SHP77 treated with DMSO at 0.1 percent for 48 hours (cell line): ENCODE data around the gene PRPF4.
"Not testable (repeated sequence)": the region's sequence is repeated elsewhere in the genome, so short reads cannot be mapped to it uniquely, and the experiment has no call there.

ENCODE experiments used
- DNase-seq: peaks from one replicate; lab custom pipeline; 2025; lab: John Stamatoyannopoulos, UW

Gene PRPF4

DNA sequence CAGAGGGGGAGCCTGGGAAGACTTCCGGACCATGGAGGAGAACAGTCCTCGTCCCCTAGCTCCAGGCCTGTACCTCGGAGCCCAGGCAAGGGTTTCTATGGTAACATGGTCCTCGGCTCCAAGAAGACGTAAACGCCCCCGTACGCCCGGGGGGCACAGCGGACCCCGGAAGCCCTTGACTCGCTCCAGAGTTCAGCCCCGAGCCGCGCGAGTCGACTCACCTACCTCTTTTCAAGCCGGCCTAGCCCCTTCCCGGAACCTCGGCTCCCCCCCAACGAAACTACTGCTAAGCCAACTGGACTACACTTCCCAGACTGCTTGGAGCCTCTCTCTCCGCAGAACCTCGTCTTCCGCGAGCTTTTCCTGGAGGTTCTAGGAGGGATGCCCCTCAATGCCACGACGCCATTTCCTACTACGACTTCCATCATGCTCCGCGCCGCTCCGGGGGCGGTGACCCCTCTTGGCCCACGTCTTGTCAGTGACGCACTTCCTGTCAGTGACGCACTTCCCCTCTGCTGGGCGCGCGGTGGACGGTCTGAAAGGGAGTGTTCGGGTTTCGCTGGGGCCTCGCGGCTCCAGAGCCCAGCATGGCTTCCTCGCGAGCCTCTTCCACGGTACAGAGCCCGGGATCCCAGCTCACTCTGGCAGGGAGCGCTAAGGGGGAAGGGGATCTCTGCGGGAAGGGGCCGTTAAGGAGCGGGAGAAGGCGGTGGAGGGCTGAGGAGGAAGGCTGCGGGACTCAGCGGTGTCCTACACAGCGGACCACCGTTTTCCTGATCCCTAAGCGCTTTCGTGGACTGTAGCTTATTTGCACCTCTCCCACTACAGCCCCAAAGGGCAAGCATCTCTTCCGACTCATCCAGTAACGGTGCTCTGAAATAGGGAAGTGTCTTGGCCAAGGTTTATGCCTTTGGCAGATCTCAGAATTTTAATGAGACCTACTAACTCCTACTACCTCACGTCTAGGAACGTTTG lies at the start of gene PRPF4, which contains the start of gene CDC26:
Gene PRPF4 (plus strand): TSS at position 502 of the 975 bp plus-strand sequence. CDS start 86 bp downstream, at position 588.
Gene CDC26 (minus strand): TSS at position 416 of the 975 bp plus-strand sequence. CDS start 3,065 bp downstream, outside the sequence.
- DNase-seq, result peak; percentile 98

DNA sequence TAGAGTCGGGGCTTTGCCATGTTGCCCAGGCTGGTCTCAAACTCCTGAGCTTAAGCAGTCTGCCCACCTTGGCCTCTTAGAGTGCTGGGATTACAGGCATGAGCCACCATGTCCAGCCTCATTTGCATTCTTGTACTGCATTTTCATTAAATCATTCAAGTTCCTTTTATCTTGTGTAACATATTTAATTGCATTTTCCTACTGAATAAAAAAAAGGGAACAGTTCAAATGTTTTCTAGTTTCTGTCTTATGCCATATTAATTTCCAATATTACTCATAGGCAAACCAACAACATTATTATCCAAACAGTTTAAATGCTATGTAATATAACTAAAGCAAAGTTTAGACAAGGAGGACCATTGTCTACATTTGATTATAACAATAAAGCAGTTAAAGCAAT lies 48.0 kb upstream of the PRPF4 start:
- no peak for DNase-seq

DNA sequence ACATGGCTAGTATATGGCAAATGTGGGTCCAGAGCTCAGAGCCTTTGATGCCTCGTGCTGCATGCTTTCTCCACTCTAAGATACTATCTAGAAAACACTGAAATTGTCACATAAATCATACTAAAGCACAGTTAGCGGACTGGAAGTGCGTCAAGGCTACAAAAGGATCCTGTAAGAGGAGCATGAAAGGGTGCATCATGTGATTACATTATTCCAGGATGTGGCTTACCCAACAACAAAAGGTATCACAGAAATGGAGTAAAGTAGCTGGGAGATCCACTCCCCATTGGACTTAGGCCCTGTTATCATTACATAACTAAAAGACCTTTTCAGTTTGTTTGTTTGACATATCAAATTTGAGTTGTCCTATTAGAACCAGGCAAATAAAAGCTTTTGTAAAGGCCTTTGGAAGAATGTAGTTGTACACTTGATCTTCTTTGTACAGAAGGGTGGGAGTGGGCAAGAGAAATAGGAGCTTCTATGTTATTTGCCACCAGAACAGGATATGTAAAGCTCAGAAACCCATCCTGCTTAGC lies 47.3 kb upstream of the PRPF4 start:
- no peak for DNase-seq

DNA sequence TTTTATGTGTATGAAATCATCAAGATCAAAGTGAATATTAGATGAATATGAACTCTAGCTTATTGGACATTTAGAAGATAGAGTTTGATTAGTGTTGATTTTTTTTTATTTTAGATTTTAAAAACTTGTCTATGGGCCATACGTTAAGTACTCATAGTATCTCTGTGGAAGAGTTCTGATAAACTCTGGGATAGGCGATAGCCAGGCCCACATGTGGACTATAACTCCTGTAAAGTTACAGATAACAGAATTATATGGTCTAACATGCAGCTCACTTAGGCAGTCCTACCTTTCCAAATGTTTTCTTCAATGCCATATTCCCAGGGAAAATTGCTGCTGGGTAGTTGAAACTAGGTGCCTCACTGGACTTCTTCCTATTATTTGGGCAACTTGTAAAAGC lies 43.8 kb upstream of the PRPF4 start:
- no peak for DNase-seq

DNA sequence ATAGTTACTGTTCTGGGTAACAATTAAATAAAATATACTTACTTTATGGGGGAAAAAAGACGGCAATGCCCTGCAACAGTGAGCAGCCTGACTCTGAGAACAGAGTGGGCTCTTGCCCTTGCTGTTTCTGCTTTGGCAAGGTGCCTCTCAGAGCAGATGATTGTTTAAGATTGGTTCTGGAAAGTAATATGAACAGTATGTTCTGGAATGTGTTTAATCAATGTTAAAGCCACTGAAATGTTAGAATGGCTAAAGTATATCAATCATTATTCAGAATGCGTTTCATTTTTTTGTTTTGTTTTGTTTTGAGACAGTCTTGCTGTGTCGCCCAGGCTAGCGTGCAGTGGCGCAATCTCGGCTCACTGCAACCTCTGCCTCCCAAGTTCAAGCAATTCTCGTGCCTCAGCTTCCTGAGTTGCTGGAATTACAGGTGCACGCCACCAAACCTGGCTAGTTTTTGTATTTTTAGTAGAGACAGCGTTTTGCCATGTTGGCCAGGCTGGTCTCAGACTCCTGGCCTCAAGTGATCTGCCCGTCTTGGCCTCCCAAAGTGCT lies 39.7 kb upstream of the PRPF4 start:
- not testable (repeated sequence) for DNase-seq

DNA sequence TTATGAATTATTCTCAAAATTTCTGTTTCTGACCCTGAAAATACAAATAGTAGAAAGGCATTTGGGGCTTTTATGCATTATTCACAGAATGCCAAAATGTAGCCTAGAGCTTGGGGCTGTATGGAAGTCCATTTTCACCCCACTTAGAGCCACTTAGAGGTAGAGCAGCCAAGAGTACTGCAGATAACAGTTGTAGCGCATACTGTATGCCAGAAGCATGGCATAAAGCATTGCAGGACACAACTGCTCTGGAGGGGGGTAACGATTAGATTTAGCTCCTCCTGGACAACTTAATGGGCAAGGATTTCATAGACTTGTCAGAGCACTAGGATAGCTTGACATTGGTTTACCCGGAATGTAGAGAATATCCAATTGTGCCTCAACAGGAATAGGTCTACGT lies 38.4 kb upstream of the PRPF4 start:
- DNase-seq, result no peak

DNA sequence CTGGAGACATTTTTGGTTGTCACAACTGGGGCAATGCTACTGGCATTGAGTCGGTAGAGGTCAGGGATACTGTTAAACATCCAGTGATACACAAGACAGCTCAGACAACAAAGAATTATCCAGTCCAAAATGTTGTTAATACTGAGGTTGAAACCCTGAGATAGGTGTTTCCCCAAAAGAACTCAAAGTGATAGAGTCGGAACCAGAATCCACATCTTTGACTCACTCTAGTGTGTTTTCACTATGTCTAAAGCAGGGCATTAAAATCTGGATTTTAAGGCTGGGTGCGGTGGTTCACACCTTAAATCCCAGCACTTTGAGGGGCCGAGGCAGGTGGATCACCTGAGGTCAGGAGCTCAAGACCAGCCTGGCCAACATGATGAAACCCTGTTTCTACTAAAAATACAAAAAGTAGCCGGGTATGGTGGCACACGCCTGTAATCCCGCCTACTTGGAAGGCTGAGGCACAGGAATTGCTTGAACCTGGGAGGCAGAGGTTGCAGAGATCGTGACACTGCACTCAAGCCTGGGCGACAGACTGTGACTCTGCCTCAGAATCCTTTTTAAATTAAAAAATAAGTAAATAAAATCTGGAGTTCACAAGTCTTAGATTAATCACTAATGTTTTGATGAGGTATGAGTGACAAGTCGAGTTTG lies 37.1 kb upstream of the PRPF4 start:
- no peak for DNase-seq

DNA sequence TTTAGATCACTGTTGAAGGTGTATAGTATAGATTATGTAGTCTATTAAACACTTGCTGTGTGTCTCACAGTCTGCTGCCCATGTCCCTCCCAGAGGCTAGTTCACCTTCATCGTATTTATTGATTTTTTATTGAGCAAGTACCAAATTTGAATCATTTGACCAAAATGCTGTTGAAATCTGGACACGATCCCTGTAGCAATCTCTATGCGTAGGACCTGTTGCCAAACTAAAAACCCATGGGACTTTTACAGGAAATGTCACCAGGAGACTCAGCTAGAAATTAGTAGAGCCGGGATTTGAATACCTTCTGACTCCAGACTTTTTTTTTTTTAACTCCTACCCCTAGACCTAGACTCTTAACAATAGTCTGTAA lies 36.6 kb upstream of the PRPF4 start:
- DNase-seq, result no peak

DNA sequence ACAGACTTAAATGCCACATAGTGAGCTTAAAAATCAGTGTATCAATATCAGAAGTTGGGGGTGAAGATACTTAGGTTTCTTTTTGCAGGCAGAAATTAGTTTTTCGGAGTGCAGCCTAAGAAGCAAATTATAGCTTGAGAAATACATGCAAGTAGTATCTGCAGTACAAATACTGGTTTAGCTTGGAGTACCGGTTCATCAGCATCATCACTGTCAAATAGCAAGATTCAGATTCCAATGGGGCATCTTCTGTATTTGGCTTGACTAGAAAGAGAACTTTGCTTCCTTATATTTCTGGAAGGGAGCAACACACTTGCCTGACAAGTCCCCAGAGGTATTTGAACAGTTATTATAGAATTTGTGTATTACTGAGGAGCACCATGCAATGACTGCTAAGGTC lies 34.3 kb upstream of the PRPF4 start:
- no peak for DNase-seq

DNA sequence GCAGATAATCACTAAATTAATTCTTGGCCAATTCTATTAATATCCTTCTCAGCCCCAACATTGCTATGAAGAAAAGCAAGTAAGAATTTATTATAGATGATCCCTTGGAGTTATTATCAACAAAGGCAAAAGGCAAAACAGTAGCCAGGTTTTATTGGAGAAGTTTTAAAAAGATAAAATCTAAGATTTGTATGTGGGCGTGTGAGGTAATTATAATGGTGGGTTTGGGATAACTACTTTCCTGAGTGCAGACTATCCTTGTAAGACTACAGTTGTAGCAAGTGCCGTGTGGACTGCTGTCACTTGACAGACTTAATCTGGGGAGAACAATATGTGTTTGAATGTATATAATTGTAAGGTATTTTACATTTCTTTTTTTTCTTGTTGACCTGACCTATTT lies 30.9 kb upstream of the PRPF4 start:
- no peak for DNase-seq

DNA sequence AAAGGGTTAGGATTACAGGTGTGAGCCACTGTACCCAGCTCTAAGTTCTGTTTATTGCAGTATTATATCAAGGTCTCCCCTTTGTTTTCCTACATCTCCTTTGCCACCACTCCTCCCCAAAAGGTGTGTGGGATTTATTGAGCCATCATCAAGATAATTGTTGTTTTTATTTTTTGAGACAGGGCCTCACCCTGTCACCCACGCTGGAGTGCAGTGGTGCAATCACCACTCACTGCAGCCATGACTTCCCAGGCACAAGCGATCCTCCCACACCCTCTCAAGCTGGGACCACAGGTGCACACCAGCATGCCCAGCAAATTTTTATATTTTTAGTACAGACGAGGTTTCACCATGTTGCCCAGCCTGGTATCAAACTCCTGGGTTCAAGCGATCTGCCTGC lies 29.6 kb upstream of the PRPF4 start:
- DNase-seq, result no peak

DNA sequence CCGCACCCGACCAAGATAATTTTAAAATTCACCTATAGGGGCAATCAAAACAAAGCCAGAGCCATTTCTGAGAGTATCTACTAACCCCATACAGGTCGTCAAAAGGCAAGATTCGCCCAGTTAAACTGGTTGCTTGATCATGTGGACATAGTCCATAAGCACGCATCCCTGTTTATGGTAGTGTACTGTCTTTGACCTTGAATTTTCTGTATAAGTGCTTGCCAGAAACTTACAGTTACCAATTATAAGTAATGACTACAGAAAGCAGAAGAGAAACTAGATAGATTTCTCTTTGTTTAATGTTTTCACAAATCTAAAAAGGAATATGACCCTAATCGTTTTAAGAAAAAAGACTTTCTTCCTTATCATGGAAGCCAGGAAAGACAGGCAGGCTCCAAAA lies 28.5 kb upstream of the PRPF4 start:
- DNase-seq, result no peak

DNA sequence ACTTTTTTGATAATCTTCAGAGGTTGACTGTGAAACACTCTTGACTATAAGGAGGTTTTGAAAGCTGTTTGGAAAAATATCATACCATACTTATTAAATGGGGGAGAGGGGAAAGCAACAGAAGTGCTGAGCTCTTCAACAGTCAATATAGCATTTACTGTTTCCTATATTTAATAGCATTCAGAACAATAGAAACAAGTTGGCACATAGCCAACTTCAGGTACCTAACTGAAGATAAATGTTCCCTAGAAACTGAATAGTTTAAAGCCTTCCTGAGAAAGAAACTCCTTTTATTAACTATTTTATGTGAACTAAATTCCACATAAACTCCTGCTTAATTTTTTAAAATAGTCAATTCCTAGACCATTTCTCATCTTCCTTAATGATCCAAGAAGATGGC lies 27.8 kb upstream of the PRPF4 start:
- no peak for DNase-seq

DNA sequence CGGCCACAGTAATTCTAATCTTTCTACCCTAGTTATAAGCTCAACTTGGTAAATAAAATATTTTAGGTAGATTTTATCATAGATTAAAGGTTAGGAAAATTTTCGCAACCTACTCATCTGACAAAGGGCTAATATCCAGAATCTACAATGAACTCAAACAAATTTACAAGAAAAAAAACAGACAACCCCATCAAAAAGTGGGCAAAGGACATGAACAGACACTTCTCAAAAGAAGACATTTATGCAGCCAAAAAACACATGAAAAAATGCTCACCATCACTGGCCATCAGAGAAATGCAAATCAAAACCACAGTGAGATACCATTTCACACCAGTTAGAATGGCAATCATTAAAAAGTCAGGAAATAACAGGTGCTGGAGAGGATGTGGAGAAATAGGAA lies 25.8 kb upstream of the PRPF4 start:
- DNase-seq, result not testable (repeated sequence)

DNA sequence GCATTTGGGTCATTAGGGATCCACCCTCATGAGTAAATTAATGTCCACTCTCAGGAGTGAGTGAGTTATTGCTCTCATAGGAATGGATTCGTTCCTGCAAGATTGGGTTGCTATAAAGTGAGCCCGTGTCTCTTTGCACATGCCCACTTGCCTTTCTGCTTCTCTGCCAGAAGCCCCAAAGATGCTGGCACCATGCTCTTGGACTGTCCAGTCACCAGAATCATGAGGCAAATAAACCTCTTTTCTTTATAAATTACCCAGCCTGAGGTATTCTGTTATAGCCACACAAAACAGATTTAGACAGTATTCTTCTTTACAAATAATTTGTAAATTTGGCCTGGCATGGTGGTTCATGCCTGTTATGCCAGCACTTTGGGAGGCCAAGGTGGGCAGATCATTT lies 24.7 kb upstream of the PRPF4 start:
- DNase-seq, result no peak

DNA sequence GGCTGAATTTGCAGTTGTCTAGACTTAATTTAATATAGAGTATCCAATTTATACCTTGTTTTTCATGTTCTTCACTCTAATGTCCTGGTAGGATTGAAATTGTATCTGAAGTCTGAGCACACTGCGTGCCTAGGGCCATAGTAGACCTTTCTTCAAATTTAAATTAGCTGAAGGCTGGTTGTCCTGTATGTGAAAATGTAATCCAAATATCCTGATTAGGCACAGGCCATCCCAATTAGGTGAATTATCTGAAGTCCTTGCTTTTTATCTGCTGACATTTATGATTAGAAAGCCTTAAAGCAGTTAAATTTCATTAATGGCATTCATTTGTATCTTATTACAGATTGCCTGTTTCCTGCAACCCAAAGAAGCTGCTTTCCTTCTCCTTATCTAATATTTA lies 20.5 kb upstream of the PRPF4 start:
- DNase-seq, result no peak

DNA sequence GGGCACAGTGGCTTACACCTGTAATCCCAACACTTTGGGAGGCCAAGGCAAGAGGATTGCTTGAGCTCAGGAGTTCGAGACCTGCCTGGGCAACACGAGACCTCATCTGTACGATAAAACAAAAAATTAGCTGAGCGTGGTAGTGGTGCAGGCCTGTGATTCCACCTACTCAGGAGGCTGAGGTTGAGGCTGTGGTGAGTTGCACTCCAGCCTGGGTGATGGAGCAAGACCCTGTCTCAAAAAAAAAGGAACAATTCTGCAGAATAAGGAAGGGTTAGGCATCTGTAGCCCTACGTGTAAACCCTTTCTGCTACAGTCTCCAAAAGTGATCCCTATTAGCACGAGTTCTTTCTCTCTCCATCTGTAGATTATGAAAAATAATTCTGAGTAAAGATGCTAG lies 20.0 kb upstream of the PRPF4 start:
- DNase-seq, result no peak

DNA sequence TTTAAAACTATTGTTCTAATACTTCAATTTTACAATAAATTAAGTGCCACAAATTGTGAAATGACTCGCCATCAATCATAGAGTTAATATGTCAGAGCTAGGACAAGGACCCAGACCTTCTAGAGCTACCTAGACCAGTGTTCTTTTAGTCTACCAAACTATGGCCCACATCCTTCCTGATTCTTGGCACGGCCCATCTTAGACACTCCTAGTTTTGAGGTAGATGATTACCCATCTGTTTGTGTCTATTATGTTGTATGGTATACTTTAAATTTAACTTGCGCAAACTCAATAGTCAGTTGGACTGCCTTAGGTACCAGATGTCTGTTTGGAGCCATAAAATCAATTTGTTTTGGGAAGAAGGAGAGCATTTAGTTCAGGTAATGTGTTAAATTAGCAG lies 17.6 kb upstream of the PRPF4 start:
- no peak for DNase-seq

DNA sequence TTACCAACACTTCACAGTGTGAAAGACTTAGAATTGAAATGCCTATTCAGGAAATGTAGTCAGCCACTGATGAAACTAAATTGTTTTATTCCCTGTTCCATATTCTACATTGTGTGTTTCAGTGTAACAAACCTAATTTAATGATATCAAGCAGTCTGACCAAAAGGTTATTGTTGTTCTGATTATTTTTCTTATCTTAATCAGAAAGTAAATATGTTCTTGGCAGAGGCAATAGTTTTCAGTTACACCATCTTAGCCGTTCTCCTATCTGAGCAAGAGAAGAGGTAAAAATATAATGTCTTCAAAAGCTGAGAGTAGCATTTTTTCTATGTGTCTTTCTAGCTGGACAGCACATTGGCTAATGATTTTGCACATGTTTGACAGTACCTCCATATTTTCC lies 17.2 kb upstream of the PRPF4 start:
- no peak for DNase-seq

DNA sequence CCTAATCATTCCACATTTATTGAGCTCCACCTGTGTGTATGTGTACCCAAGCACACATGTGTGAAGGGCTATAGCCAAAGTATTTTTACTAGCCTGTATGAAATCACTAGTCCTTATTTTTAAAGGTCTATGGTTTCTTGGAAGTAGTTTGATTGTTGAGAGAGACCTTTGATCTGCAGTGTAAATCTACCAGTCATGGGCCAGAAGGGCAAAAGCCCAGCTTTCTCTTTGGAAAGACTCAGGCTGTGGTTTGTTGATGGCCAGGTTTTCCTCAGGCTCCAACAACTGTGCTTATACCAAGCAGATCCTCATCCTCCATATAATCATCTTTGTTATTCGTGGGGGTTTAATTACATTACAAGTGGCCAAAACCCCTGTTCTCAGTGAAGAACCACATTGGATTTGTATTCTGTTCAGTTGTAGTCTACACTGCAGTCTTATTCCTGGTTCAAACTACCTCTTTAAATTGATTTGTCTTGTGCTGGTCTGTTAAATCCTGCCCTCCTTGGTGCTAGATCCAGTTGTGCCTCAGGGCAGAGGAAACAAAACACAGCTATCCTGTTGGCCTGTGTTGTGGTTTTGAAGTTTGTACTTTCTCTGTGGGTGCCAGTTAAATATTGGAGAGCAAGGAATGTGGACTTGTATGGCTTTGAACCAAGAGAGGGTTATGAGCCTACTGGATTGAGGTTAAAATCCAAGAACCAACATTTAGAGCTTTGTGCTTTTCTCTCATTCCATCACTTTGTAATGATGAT lies 13.4 kb upstream of the PRPF4 start:
- no peak for DNase-seq

DNA sequence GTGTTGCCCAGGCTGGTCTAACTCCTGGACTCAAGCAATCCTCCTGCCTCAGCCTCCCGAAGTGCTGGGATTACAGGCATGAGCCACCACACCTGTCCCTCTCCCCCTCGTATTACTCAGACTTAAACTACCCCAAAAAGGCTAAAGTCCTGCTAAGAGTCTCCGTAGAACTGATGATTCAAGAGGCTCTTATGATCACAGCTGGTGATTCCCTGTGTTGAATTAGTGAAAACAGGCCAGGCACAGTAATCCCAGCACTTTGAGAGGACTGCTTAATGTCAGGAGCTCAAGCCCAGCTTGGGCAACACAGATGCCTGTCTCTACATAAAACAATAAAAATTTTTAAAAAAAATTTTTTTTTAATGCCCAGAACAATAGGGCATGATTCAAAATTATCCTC lies 9.3 kb upstream of the PRPF4 start:
- DNase-seq, result no peak
